WERI-Rb-1 (cell line): ENCODE measurements around the gene ZC3H13.

Experiments
- DNase-seq: peaks from one replicate; pipeline ENCODE4 v3.0.0-alpha.2; 2020
- H3K27ac ChIP-seq: fragments of 250-450 bp; sonication (Bioruptor Pico); 2 replicates; pipeline ENCODE4 v1.5.1; 2020; ENCODE audit warnings: mild to moderate bottlenecking, moderate library complexity
- H3K27me3 ChIP-seq: fragments of 250-450 bp; sonication (Bioruptor Pico); 2 replicates; pipeline ENCODE4 v1.5.1; 2021; ENCODE audit warnings: mild to moderate bottlenecking, low read depth, moderate library complexity; ENCODE audit not compliant: insufficient read depth, severe bottlenecking
- H3K36me3 ChIP-seq: fragments of 250-450 bp; sonication (Bioruptor Pico); 2 replicates; pipeline ENCODE4 v1.5.1; 2020; ENCODE audit warnings: mild to moderate bottlenecking, moderate library complexity
- H3K4me3 ChIP-seq: 2 replicates; pipeline ENCODE4 v1.5.1; 2011; ENCODE audit warnings: low read depth, mild to moderate bottlenecking, control low read depth, low read length
- H3K9me3 ChIP-seq: fragments of 250-450 bp; sonication (Bioruptor Pico); 2 replicates; pipeline ENCODE4 v1.5.1; 2021; ENCODE audit warnings: mild to moderate bottlenecking, moderate library complexity; ENCODE audit not compliant: severe bottlenecking
- CTCF ChIP-seq: IDR thresholded peaks from 2 replicates; pipeline ENCODE4 v1.5.1; 2011; ENCODE audit warnings: low read depth, mild to moderate bottlenecking, control low read depth, inconsistent platforms, low read length

Gene ZC3H13

GRCh38 chr13:46100191-46100815 lies 47.8 kb upstream of the ZC3H13 start:
- Histone ChIP-seq H3K4me3 (no peak overlapping the region), H3K27me3 (no peaks in the 10 kb centered on the region), H3K9me3 (no peaks in the 10 kb centered on the region), H3K27ac (no peak overlapping the region), H3K36me3 (no peaks in the 10 kb centered on the region)
- no peak for DNase-seq
- TF ChIP-seq CTCF, result no peak

- DNase-seq, result no peak
- Histone ChIP-seq H3K4me3 (no peak overlapping the region), H3K27me3 (no peaks in the 10 kb centered on the region), H3K9me3 (no peaks in the 10 kb centered on the region), H3K36me3 (no peaks in the 10 kb centered on the region), H3K27ac (no peak overlapping the region)
- no peak for TF ChIP-seq CTCF
Observed at GRCh38 chr13:46097663-46098062, 45.1 kb upstream of the ZC3H13 start.

- no peak overlapping the region for H3K27ac ChIP-seq
- no peaks in the 10 kb centered on the region for H3K27me3 ChIP-seq
- no peak for DNase-seq
- no peak for TF ChIP-seq CTCF
- no peaks in the 10 kb centered on the region for H3K9me3 ChIP-seq
- no peaks in the 10 kb centered on the region for H3K36me3 ChIP-seq
- H3K4me3 ChIP-seq, result no peak overlapping the region
Observed at GRCh38 chr13:46097015-46097414, 44.5 kb upstream of the ZC3H13 start.

- Histone ChIP-seq H3K36me3 (no peaks in the 10 kb centered on the region), H3K27me3 (no peaks in the 10 kb centered on the region), H3K27ac (no peak overlapping the region), H3K9me3 (no peaks in the 10 kb centered on the region), H3K4me3 (no peak overlapping the region)
- no peak for DNase-seq
- TF ChIP-seq CTCF, result no peak
Observed at GRCh38 chr13:46094478-46094877, 41.9 kb upstream of the ZC3H13 start.

GRCh38 chr13:46088821-46089562 lies 36.4 kb upstream of the ZC3H13 start:
- no peaks in the 10 kb centered on the region for H3K27me3 ChIP-seq
- TF ChIP-seq CTCF, result no peak
- no peak overlapping the region for H3K27ac ChIP-seq
- no peaks in the 10 kb centered on the region for H3K9me3 ChIP-seq
- no peak for DNase-seq
- H3K36me3 ChIP-seq, result no peaks in the 10 kb centered on the region
- H3K4me3 ChIP-seq, result no peak overlapping the region
